SK-N-SH (cell line): ENCODE data around the gene ERCC5.

Experiments
- CTCF ChIP-seq: fragments of 200-600 bp; sonication (generic); IDR thresholded peaks from 2 replicates; pipeline ENCODE4 v1.6.1; 2017; ENCODE audit warnings: antibody characterized with exemption, mild to moderate bottlenecking, moderate library complexity
- EZH2phosphoT487 ChIP-seq: fragments of 200-600 bp; sonication (generic); IDR thresholded peaks from 2 replicates; pipeline ENCODE4 v1.6.1; 2017; ENCODE audit warnings: low read depth, mixed run types, mild to moderate bottlenecking, antibody characterized with exemption, moderate library complexity, borderline replicate concordance
- FOXJ3 ChIP-seq: sonication (generic); formaldehyde crosslinking; IDR thresholded peaks from 2 replicates; pipeline ENCODE4 v1.5.1; 2020; ENCODE audit warnings: mild to moderate bottlenecking, missing genetic modification reagents
- GABPA ChIP-seq: IDR thresholded peaks from 2 replicates; pipeline ENCODE4 v1.4.0; 2012; ENCODE audit warnings: low read depth, mild to moderate bottlenecking
- NFIC ChIP-seq: IDR thresholded peaks from 2 replicates; pipeline ENCODE4 v1.4.0; 2012; ENCODE audit warnings: borderline replicate concordance
- RAD21 ChIP-seq: IDR thresholded peaks from 2 replicates; pipeline ENCODE4 v1.6.1; 2012; ENCODE audit warnings: mild to moderate bottlenecking, low read length
- RCOR1 ChIP-seq: fragments of 150-350 bp; IDR thresholded peaks from 2 replicates; pipeline ENCODE4 v1.6.1; 2017; ENCODE audit warnings: antibody characterized with exemption, low read length
- REST ChIP-seq: IDR thresholded peaks from 2 replicates; pipeline ENCODE4 v1.6.1; 2012; ENCODE audit warnings: mild to moderate bottlenecking, low read depth, low read length, moderate library complexity
- RFX5 ChIP-seq: IDR thresholded peaks from 2 replicates; pipeline ENCODE4 v1.6.1; 2012; ENCODE audit warnings: mild to moderate bottlenecking, improper control_type of control experiment, low read length
- USF2 ChIP-seq: fragments of 150-350 bp; IDR thresholded peaks from 2 replicates; pipeline ENCODE4 v1.6.1; 2017; ENCODE audit warnings: antibody characterized with exemption, low read length, low read depth, borderline replicate concordance

GRCh38 chr13:102870677-102871415 lies 25.0 kb downstream of the ERCC5 start:
- TF ChIP-seq CTCF (peak; percentile 90), FOXJ3 (CRISPR knock-in tag) (no peak), RCOR1 (no peak), USF2 (no peak), REST (no peak), EZH2phosphoT487 (no peak), RFX5 (no peak), RAD21 (peak; percentile 90), GABPA (no peak), NFIC (no peak)
